Fibroblast of skin of abdomen (primary cell): Measurements from ENCODE around the gene ERICH6.
A peak's percentile ranks its signal among the peaks of the same experiment; 100 is the strongest.
"Not testable (repeated sequence)": the region's sequence is repeated elsewhere in the genome, so short reads cannot be mapped to it uniquely, and the experiment has no call there.

Experiments used
- DNase-seq: peaks from one replicate; pipeline ENCODE4 v3.0.0-alpha.2; 2013

ERICH6 gene

GRCh38 chr3:150681057-150681456, 22.7 kb downstream of the ERICH6 start:
- DNase-seq: no peak

GRCh38 chr3:150680562-150680961, 23.2 kb downstream of the ERICH6 start:
- no peak for DNase-seq

GRCh38 chr3:150675587-150675986, 28.1 kb downstream of the ERICH6 start:
- DNase-seq: no peak

- DNase-seq: no peak
Observed at GRCh38 chr3:150673966-150674365, 29.8 kb downstream of the ERICH6 start.

- DNase-seq: no peak
Observed at GRCh38 chr3:150666167-150666566, 37.6 kb downstream of the ERICH6 start.

GRCh38 chr3:150663461-150663860, 40.3 kb downstream of the ERICH6 start:
- DNase-seq: no peak

GRCh38 chr3:150662410-150663200, 41.1 kb downstream of the ERICH6 start:
- DNase-seq: no peak

- no peak for DNase-seq
Observed at GRCh38 chr3:150656316-150656715, 47.4 kb downstream of the ERICH6 start.

GRCh38 chr3:150653110-150653561, 50.6 kb downstream of the ERICH6 start:
- DNase-seq: no peak

GRCh38 chr3:150640256-150640655, 63.5 kb downstream of the ERICH6 start:
- DNase-seq: no peak

GRCh38 chr3:150639262-150639661, 64.5 kb downstream of the ERICH6 start:
- no peak for DNase-seq

- no peak for DNase-seq
Observed at GRCh38 chr3:150636258-150636657, 67.5 kb downstream of the ERICH6 start.

- no peak for DNase-seq
Observed at GRCh38 chr3:150635526-150635925, 68.2 kb downstream of the ERICH6 start.

GRCh38 chr3:150635076-150635475, 68.6 kb downstream of the ERICH6 start:
- no peak for DNase-seq

GRCh38 chr3:150631515-150632221, 72.1 kb downstream of the ERICH6 start:
- DNase-seq: no peak

GRCh38 chr3:150627557-150627956, 76.2 kb downstream of the ERICH6 start:
- peak; percentile 9 for DNase-seq

- DNase-seq: no peak
Observed at GRCh38 chr3:150626148-150626930, 77.4 kb downstream of the ERICH6 start.

- no peak for DNase-seq
Observed at GRCh38 chr3:150623945-150624344, 79.8 kb downstream of the ERICH6 start.

- DNase-seq: not testable (repeated sequence)
Observed at GRCh38 chr3:150622955-150623354, 80.8 kb downstream of the ERICH6 start.

GRCh38 chr3:150620002-150620689, 83.6 kb downstream of the ERICH6 start:
- no peak for DNase-seq

GRCh38 chr3:150613709-150614480, 89.8 kb downstream of the ERICH6 start:
- DNase-seq: no peak

GRCh38 chr3:150613034-150613433, 90.7 kb downstream of the ERICH6 start:
- DNase-seq: no peak
